Jurkat, Clone E6-1 (cell line): ENCODE data around the gene AMPD3.

Source experiments
- DNase-seq: peaks from one replicate; pipeline ENCODE4 v3.0.0-alpha.2; 2011; ENCODE audit warnings: low read depth, low spot score
- H3K4me3 ChIP-seq: 2 replicates; pipeline ENCODE4 v1.5.1; 2011; ENCODE audit warnings: mild to moderate bottlenecking, low read length, control low read depth, moderate library complexity

Gene AMPD3

DNA sequence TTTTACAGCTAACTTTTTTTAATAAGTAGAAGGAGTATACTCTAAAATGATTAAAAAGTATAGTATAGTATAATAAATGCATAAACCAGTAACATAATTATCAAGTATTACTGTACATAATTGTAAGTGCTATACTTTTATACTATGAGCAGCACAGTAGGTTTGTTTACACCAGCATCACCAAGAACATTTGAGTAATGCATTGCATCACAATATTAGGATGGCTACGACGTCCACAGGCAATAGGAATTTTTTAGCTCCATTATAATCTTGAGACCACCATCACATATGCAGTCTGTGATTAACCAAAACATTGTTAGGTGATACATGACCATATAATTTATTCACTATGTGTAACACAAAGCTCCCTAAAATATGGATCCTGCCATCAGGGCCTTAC lies 65.5 kb downstream of the AMPD3 start:
- no peak overlapping the region for H3K4me3 ChIP-seq
- no peak for DNase-seq

DNA sequence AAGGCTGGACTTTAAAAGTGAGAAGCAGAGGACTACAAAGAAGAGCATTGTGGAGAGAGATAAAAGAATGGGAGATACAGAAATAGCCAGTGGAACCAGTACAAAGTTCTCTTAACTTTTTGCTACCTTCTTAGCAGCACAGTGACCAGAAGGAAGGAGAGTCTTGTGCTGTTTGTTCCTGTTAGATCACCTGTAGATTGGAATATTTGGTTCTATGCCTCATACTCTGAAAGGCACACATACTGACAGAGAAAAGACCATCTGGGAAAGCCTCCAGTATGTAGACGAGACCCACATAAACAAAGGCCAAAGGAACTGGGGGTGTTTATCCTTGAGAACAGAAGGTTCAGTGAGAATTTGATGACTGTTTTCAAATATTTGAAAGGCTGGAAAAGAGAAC lies 67.2 kb downstream of the AMPD3 start:
- H3K4me3 ChIP-seq, result no peak overlapping the region
- DNase-seq, result no peak

DNA sequence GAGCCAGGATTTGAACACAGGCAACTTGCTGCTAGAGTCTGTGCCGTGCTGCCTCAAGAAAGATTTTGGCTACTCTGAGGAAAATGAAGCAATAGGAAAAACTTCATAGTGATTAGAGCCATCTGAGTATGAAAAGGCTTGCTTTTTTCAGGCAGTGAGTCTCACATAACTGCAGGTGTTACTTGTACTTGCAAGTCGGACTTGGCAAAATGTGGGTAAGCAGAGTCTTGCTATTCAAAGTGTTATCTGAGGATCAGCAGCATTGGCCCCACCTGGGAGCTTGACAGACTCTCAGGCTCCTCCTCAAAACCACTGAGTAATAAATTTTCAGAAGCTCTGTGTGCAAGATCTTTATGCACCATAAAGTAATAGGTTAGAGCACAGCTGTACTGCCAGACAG lies 67.9 kb downstream of the AMPD3 start:
- H3K4me3 ChIP-seq, result no peak overlapping the region

GRCh38 chr11:10524471-10524870 lies 69.4 kb downstream of the AMPD3 start:
- no peak overlapping the region for H3K4me3 ChIP-seq
- DNase-seq, result no peak

More for the DNA sequence above, 67.9 kb downstream of the AMPD3 start:
- peak; percentile 92 for DNase-seq

DNA sequence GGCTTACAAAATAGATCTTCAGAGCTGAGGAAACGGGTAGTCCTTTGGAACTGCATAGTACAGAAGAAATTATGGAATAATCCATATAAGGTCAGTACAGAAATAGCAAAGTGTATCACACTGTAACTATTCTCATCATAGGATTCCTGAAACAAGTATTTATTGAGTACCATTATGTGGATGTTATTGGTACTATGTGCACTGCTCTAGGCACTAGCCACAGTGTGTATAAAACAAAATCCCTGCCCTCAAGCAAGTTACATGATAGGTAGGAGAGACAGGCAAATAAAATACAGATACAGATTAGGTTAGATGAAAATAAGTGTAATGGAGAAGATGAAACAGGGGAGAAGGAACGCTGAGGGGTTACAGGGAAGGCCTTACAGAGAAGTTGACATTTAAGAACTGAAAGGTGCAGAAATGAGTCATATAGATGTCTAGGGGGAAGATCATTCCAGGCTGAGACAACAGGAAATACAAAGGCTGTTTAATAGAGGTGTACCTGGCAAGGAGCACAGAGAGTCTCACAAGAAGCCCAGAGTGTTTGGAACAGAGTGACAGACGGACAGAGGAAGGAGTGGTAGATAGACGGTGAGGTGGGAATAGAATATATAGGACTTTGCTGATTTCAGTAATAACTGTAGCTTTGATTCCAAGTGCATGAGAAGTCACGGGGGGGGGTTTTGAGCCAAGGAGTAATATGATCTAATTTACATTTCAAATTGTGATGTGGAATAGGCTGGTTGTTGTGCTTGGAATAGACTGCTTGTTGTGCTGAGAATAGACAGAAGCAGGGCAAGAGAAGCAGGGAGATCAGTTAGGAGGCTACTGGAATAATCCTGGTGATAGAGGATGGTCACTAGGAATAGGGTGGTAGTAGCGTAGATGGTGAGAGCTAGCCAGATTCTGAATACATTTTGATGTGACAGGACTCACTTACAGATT lies 72.2 kb downstream of the AMPD3 start:
- no peak for DNase-seq
- H3K4me3 ChIP-seq, result no peak overlapping the region

DNA sequence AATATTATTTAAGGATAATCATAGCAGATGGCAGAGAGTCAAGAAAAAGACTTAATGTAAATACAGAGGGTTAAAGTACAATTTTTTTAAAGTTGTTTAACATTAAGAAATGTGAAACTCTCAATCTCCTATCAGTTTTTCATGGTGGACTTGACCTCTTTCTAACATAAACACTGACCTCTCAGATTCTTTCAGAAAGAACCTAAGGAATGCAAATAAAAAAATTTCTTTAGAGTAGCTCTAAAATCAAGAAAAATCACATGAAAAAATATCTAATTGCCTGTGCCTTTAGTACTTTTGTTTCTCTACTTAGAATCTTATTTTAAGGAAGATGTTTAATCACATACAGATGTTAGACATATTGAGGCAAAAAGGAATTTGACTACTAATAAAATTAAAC lies 73.1 kb downstream of the AMPD3 start:
- no peak overlapping the region for H3K4me3 ChIP-seq
- DNase-seq, result no peak

DNA sequence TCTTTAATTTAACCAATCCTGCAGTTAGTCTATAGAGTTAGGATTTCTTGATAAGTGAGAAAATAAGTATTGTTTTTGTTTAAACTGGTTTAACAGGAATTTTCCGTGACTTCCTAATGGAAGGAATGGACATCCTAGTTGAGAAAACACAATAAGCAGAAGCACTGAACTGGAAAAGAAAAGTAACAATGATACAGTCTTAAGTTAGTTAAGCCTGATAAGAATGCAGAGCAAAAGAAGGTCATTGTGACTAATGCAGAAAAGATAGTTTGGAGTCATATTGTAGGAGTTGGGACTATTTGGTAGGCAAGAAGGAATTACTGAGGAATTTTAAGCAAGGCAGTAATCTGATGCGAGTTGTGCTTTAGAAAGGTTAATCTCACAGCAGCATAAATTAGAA lies 74.2 kb downstream of the AMPD3 start:
- no peak for DNase-seq
- no peak overlapping the region for H3K4me3 ChIP-seq

DNA sequence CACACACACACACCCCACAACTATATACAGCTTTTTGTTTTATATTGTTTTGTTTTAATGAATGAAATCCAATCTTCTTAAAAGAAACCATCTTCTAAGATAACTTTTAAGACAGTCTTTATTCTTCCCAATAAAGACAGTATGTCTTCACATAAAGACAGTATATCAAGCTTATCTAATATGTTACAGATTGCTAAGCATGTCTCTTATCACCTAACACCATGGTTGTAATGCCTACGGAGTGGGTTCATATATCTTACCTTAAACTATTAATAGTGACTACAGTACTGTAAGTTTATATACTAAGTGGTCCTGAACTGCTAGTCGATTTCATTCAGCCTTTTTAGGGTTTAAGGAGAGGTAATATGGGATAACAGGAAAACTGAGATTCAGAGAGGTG lies 77.5 kb downstream of the AMPD3 start:
- H3K4me3 ChIP-seq, result no peak overlapping the region
- no peak for DNase-seq

DNA sequence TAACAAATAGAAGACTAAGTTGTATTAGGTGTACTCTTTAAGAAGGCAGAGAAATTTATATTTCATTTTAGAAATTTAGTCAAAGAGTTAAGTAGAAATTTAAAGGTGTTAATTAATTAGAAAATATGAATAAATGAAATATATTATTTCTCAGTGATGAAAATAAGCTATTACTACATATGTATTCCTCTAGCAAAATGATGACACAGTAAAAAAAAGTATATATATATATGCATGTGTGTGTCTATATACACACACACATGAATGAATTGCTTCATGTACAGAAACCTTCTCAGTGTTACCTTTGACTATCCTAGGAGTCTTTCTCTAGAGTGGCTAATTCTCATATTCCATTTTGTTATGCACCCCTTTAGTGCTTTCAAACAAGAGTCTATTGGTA lies 78.3 kb downstream of the AMPD3 start:
- no peak for DNase-seq
- no peak overlapping the region for H3K4me3 ChIP-seq

- no peak for DNase-seq
- no peak overlapping the region for H3K4me3 ChIP-seq
Observed at GRCh38 chr11:10534316-10534715, 79.3 kb downstream of the AMPD3 start.

GRCh38 chr11:10537600-10537999 lies 82.5 kb downstream of the AMPD3 start:
- DNase-seq, result no peak
- H3K4me3 ChIP-seq, result no peak overlapping the region

DNA sequence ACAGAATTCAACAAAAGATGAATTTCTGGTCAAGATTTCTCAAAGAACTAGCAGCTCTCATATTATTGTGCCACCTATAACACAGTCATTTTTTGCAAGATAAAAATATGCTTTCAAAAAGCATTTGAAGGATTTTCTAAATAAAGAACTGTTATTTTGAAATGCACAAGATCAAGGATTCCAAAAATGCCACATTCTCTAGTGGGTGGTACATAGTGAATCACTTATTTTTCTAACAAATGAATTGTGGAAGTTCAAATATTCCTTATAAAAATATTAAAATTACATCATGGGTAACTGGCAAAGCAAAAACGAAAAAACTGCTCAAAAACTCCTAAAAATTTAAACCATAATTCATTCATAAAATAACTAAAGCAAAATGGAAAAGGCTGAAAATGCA lies 83.9 kb downstream of the AMPD3 start:
- H3K4me3 ChIP-seq, result no peak overlapping the region
- DNase-seq, result no peak

GRCh38 chr11:10539339-10539738 lies 84.3 kb downstream of the AMPD3 start:
- no peak for DNase-seq

GRCh38 chr11:10540546-10540914 lies 85.5 kb downstream of the AMPD3 start:
- no peak for DNase-seq
- H3K4me3 ChIP-seq, result peak overlapping the region; percentile 57

More at GRCh38 chr11:10539339-10539738, 84.3 kb downstream of the AMPD3 start:
- H3K4me3 ChIP-seq, result no peak overlapping the region

DNA sequence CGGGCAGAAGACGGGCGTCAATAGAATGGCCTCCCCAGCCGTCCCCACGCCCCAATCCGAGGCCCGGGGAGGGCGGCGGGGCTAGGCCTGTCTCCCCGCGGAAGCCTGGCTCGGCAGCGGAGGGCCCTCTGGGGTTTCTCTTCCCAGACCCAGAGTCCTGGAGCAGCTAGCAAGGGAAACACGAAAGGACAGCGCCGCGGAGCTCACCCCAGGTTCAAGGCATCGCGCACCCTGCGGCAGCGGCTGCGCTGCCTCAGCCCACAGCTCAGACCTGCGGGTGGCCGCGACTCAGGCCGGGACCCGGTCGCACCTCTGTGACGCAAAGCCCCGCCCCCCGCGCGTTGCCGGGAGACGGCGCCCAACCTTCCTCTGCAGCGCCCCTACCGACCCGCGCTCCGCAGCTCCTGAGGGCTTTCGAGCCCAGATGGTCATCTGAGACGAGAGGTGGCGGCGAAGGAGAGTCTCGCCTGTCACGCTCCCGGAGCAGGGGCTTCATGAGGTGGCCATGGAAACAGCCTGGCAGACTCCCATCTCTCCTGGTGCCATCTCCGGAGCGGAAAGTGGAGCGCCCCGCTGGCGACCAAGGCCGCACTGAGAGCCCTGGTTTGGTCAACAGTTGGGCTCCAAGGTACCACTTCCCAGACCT lies 86.0 kb downstream of the AMPD3 start, which contains the start of gene RNF141:
Gene RNF141 (minus strand): TSS at position 273 of the 646 bp plus-strand sequence. CDS start 7,029 bp downstream, outside the sequence.
- peak within 1 kb of the TSS; percentile 57 for H3K4me3 ChIP-seq
- DNase-seq, result peak; percentile 75

GRCh38 chr11:10541561-10541930 lies 86.5 kb downstream of the AMPD3 start:
- no peak for DNase-seq
- H3K4me3 ChIP-seq, result peak overlapping the region; percentile 57

DNA sequence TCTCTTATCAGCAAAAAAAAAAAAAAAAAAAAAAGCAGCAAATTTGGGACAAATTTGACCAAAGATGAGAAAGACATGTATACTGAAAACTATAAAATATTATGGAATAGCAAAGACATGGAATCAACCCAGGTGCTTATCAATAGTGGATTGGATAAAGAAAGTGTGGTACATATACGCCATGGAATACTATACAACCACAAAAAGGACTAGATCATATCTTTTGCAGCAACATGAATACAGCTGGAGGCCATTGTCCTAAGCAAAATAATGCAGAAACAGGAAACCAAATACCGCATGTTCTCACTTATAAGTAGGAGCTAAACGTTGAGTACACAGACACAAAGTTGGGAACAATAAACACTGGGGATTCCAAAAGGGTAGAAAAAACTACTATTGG lies 87.7 kb downstream of the AMPD3 start:
- DNase-seq, result no peak
- no peak overlapping the region for H3K4me3 ChIP-seq

- no peak overlapping the region for H3K4me3 ChIP-seq
- DNase-seq, result no peak
Observed at GRCh38 chr11:10543782-10544181, 88.7 kb downstream of the AMPD3 start.

DNA sequence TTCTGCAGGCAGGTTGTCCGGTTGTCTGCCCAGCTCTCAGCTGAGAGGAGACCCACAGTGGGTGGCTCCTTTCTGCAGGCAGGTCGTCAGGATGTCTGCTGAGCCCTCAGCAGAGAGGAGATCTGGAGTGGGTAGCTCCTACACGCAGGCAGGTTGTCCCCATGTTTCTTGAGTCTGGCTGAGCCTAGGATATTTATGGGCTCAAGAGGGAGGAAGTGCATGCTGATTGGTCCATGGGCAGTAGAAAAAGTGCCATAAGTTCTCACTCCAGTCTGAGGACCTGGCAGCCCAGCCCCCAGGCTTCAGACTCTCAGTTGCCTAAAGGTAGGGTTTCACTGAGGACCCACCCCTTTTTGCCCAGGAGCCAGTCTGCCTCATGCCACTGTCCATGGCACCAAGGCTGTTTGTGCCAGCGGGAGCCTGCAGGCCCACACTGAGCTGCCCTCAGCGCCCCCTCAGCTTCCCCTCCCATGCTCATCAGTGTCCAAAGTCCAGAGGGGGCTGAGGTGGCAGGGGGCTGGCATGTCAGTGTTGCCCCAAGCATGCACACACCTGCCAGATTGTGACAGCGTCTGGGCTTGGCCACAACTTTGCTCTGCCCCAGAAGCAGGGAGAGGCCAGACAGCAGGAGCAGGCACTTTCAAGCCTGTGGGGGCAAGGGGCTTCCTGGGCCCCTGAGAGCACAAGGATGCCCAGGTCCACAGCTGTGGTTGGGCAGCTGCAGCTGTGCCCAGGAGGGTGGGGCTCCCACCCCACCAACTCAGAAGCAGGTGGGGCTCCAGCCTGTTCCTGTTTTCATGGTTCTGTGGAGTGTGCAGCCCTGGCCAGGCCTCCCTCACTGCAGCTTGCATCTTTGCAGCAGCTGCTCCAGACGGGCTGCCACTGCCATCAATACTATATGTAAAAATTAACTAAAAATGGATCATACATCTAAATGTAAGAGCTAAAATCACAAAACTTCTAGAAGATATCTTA lies 89.7 kb downstream of the AMPD3 start:
- no peak for DNase-seq
- no peak overlapping the region for H3K4me3 ChIP-seq
